GM18858 (cell line): Measurements from ENCODE around the gene SUN2.

Experiments used
- ATAC-seq: cut with Tn5 transposase; IDR thresholded peaks from one replicate; pipeline ENCODE4 v1.9.1; 2021; ENCODE audit not compliant: unreplicated experiment

The SUN2 gene

GRCh38 chr22:38699143-38699542, 56.7 kb downstream of the SUN2 start:
- no peak for ATAC-seq

GRCh38 chr22:38698407-38699094, 57.2 kb downstream of the SUN2 start:
- no peak for ATAC-seq

GRCh38 chr22:38697425-38698089, 58.2 kb downstream of the SUN2 start:
- no peak for ATAC-seq

- no peak for ATAC-seq
These were observed 59.0 kb downstream of the SUN2 start for GRCh38 chr22:38696606-38697424.

GRCh38 chr22:38694940-38695339, 60.9 kb downstream of the SUN2 start:
- no peak for ATAC-seq

- no peak for ATAC-seq
These were observed 61.7 kb downstream of the SUN2 start for GRCh38 chr22:38694049-38694448.

- ATAC-seq: no peak
These were observed 66.1 kb downstream of the SUN2 start for GRCh38 chr22:38689651-38690050.

GRCh38 chr22:38685761-38686160, 70.0 kb downstream of the SUN2 start:
- ATAC-seq: no peak

GRCh38 chr22:38684895-38685294, 70.9 kb downstream of the SUN2 start:
- ATAC-seq: no peak
